NT2/D1 (cell line): Measurements from ENCODE around the gene PPP3CA.

Experiments used
- YY1 ChIP-seq: IDR thresholded peaks from 2 replicates; pipeline ENCODE4 v1.6.1; 2011; ENCODE audit not compliant: insufficient read length, insufficient read depth
- ZNF274 ChIP-seq: IDR thresholded peaks from 2 replicates; pipeline ENCODE4 v1.6.1; 2011; ENCODE audit warnings: mild to moderate bottlenecking, low read depth, low read length

DNA sequence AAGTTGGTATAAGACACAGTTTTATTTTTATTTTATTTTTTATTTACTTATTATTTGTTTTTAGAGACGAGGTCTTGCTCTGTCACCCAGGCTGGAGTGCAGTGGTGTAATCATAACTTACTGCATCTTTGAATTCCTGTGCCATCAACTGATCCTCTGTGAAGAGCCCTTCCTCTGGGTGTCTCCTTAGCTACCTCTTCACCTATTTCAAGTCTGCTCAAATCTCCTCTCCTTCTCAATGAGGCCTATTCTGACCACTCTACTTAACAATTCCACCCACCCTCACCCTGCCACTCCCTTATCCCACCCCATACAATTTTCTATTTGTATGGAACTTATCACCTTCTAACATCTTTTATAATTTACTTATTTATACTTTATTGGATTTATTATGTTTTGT is 183.4 kb downstream of the PPP3CA start:
- no peak for TF ChIP-seq YY1
- no peak for TF ChIP-seq ZNF274
